ES-I3 (cell line): Measurements from ENCODE around the gene MAP2K6.

Experiments used
- H3K36me3 ChIP-seq: 2 replicates; pipeline ENCODE4 v1.6.1; 2013; ENCODE audit warnings: mild to moderate bottlenecking, low read length, control low read depth, moderate library complexity; ENCODE audit not compliant: insufficient read depth
- H3K4me1 ChIP-seq: 2 replicates; pipeline ENCODE4 v1.6.1; 2013; ENCODE audit warnings: mild to moderate bottlenecking, control low read depth, low read length; ENCODE audit not compliant: insufficient read depth
- H3K9ac ChIP-seq: 2 replicates; pipeline ENCODE4 v1.6.1; 2013; ENCODE audit warnings: low read depth, mild to moderate bottlenecking, low read length, moderate library complexity
- H3K9me3 ChIP-seq: 2 replicates; pipeline ENCODE4 v1.6.1; 2013; ENCODE audit warnings: mild to moderate bottlenecking, low read length, moderate library complexity; ENCODE audit not compliant: control insufficient read depth, insufficient read depth

Gene MAP2K6

GRCh38 chr17:69455040-69455439 is 40.5 kb downstream of the MAP2K6 start:
- peaks cover 28% of the 10 kb centered on the region for H3K4me1 ChIP-seq
- no peak overlapping the region for H3K9ac ChIP-seq
- no peaks in the 10 kb centered on the region for H3K9me3 ChIP-seq
- H3K36me3 ChIP-seq = no peaks in the 10 kb centered on the region

- H3K9ac ChIP-seq = no peak overlapping the region
- no peaks in the 10 kb centered on the region for H3K9me3 ChIP-seq
- H3K4me1 ChIP-seq = peaks cover 25% of the 10 kb centered on the region
- H3K36me3 ChIP-seq = no peaks in the 10 kb centered on the region
Observed at GRCh38 chr17:69457603-69458002, 43.1 kb downstream of the MAP2K6 start.

GRCh38 chr17:69460963-69461922 is 46.7 kb downstream of the MAP2K6 start:
- no peaks in the 10 kb centered on the region for H3K36me3 ChIP-seq
- H3K9me3 ChIP-seq = no peaks in the 10 kb centered on the region
- H3K4me1 ChIP-seq = peaks cover 22% of the 10 kb centered on the region
- no peak overlapping the region for H3K9ac ChIP-seq

GRCh38 chr17:69461951-69462369 is 47.5 kb downstream of the MAP2K6 start:
- Histone ChIP-seq H3K9me3 (no peaks in the 10 kb centered on the region), H3K9ac (no peak overlapping the region), H3K36me3 (no peaks in the 10 kb centered on the region), H3K4me1 (peaks cover 29% of the 10 kb centered on the region)

GRCh38 chr17:69462882-69463281 is 48.4 kb downstream of the MAP2K6 start:
- Histone ChIP-seq H3K9ac (no peak overlapping the region), H3K9me3 (no peaks in the 10 kb centered on the region), H3K4me1 (peaks cover 38% of the 10 kb centered on the region), H3K36me3 (no peaks in the 10 kb centered on the region)

GRCh38 chr17:69466451-69466850 is 52.0 kb downstream of the MAP2K6 start:
- no peak overlapping the region for H3K9ac ChIP-seq
- H3K36me3 ChIP-seq = no peaks in the 10 kb centered on the region

GRCh38 chr17:69466905-69467667 is 52.6 kb downstream of the MAP2K6 start:
- Histone ChIP-seq H3K9ac (no peak overlapping the region), H3K4me1 (peaks cover 30% of the 10 kb centered on the region), H3K36me3 (no peaks in the 10 kb centered on the region), H3K9me3 (no peaks in the 10 kb centered on the region; the same call in 1 of the 2 replicates)

More at GRCh38 chr17:69466451-69466850, 52.0 kb downstream of the MAP2K6 start:
- Histone ChIP-seq H3K9me3 (no peaks in the 10 kb centered on the region; the same call in 1 of the 2 replicates), H3K4me1 (peaks cover 36% of the 10 kb centered on the region)

GRCh38 chr17:69468207-69468606 is 53.7 kb downstream of the MAP2K6 start:
- Histone ChIP-seq H3K9ac (no peak overlapping the region), H3K9me3 (no peaks in the 10 kb centered on the region; the same call in 1 of the 2 replicates), H3K4me1 (peaks cover 27% of the 10 kb centered on the region), H3K36me3 (no peaks in the 10 kb centered on the region)

GRCh38 chr17:69470702-69471101 is 56.2 kb downstream of the MAP2K6 start:
- H3K9ac ChIP-seq = no peak overlapping the region
- H3K4me1 ChIP-seq = peaks cover 27% of the 10 kb centered on the region

GRCh38 chr17:69471406-69471805 is 56.9 kb downstream of the MAP2K6 start:
- Histone ChIP-seq H3K9ac (no peak overlapping the region), H3K9me3 (no peaks in the 10 kb centered on the region; the same call in 1 of the 2 replicates), H3K4me1 (peaks cover 22% of the 10 kb centered on the region), H3K36me3 (no peaks in the 10 kb centered on the region)

More at GRCh38 chr17:69470702-69471101, 56.2 kb downstream of the MAP2K6 start:
- Histone ChIP-seq H3K9me3 (no peaks in the 10 kb centered on the region; the same call in 1 of the 2 replicates), H3K36me3 (no peaks in the 10 kb centered on the region)

GRCh38 chr17:69473841-69474831 is 59.6 kb downstream of the MAP2K6 start:
- H3K4me1 ChIP-seq = no peaks in the 10 kb centered on the region
- H3K9me3 ChIP-seq = no peaks in the 10 kb centered on the region; the same call in 1 of the 2 replicates
- H3K36me3 ChIP-seq = no peaks in the 10 kb centered on the region
- no peak overlapping the region for H3K9ac ChIP-seq

GRCh38 chr17:69477204-69477902 is 62.9 kb downstream of the MAP2K6 start:
- Histone ChIP-seq H3K36me3 (no peaks in the 10 kb centered on the region), H3K9ac (no peak overlapping the region), H3K4me1 (no peaks in the 10 kb centered on the region), H3K9me3 (no peaks in the 10 kb centered on the region)

GRCh38 chr17:69477903-69478266 is 63.4 kb downstream of the MAP2K6 start:
- no peaks in the 10 kb centered on the region for H3K9me3 ChIP-seq
- H3K4me1 ChIP-seq = no peaks in the 10 kb centered on the region
- no peaks in the 10 kb centered on the region for H3K36me3 ChIP-seq
- H3K9ac ChIP-seq = no peak overlapping the region
